K562 (cell line): ENCODE results near the gene CDKL5. TPM values are rescaled to one million over a fixed set of nuclear protein-coding genes. Genes with fewer than 3 reads are reported as not detected.

Experiments
- ATAC-seq: fragments of 200-7000 bp; cut with Tn5 transposase; 3 replicates; pipeline ENCODE4 v1.9.1; 2020; ENCODE audit warnings: moderate library complexity
- BruUV-seq: library from RNA; stranded (reverse); fragments of 400-500 nt; replicated peaks from 2 replicates; lab custom pipeline; 2021; lab: Mats Ljungman, UMichigan
- CTCF ChIA-PET: fragments of 300-600 bp; formaldehyde crosslinking; extraction: SDS; loops from one replicate; lab custom pipeline; 2021; ENCODE audit warnings: low intra/inter-chr PET ratio; lab: Yijun Ruan, JAX
- POLR2A ChIA-PET: fragments of 300-600, 350-650 bp; sonication (Branson Sonifier 250); formaldehyde crosslinking; extraction: SDS; loops from one replicate; lab custom pipeline; 2021; ENCODE audit warnings: antibody characterized with exemption, inconsistent platforms; lab: Yijun Ruan, JAX
- DNase-seq, 4 experiments: peaks; one replicate each; pipeline versions ENCODE4 v3.0.0 to v3.0.0-alpha.2; 2011 to 2018; ENCODE audit warnings: low spot score in 3 of 4, mixed read lengths in 3 of 4; ENCODE audit errors: extremely low read depth in 1 of 4
- FAIRE-seq: peaks from 2 replicates; lab custom pipeline; 2011; peaks lifted over from hg19 to GRCh38; lab: Jason Lieb, UNC
- H2AFZ ChIP-seq: 2 replicates; pipeline ENCODE4 v1.6.0; 2011; ENCODE audit warnings: low read depth, low read length, control low read depth, inconsistent platforms
- H3K27ac ChIP-seq: fragments of 200-600 bp; 3 replicates; pipeline ENCODE4 v1.8.0; 2011; ENCODE audit warnings: low read depth, mild to moderate bottlenecking, control low read depth, inconsistent platforms, low read length, moderate library complexity, mixed read lengths; ENCODE audit errors: extremely low read depth
- H3K27me3 ChIP-seq, 2 experiments: fragments of 300-600 bp in 1 of 2; 2 replicates in 1 of 2; 3 replicates in 1 of 2; pipeline versions ENCODE4 v1.6.0 to v1.8.0; 2011; ENCODE audit warnings: inconsistent platforms in 2 of 2, low read length in 2 of 2, mild to moderate bottlenecking in 1 of 2, mixed read lengths in 1 of 2, moderate library complexity in 1 of 2; ENCODE audit not compliant: control insufficient read depth in 2 of 2, insufficient read depth in 2 of 2
- H3K36me3 ChIP-seq: fragments of 300-600 bp; 3 replicates; pipeline ENCODE4 v1.8.0; 2011; ENCODE audit warnings: mild to moderate bottlenecking, low read length, inconsistent platforms; ENCODE audit not compliant: control insufficient read depth, insufficient read depth
- H3K4me1 ChIP-seq, 2 experiments: fragments of 200-600 bp in 1 of 2; replicated peaks in 1 of 2; 2 replicates in 1 of 2; 3 replicates in 1 of 2; pipeline versions ENCODE4 v1.5.1 to v1.8.0; 2011; ENCODE audit warnings: inconsistent platforms in 2 of 2, low read length in 2 of 2, mild to moderate bottlenecking in 1 of 2, mixed read lengths in 1 of 2, moderate library complexity in 1 of 2; ENCODE audit not compliant: control insufficient read depth in 2 of 2, insufficient read depth in 2 of 2
- H3K4me2 ChIP-seq: 2 replicates; pipeline ENCODE4 v1.6.1; 2011; ENCODE audit warnings: low read length, control low read depth, inconsistent platforms, mixed read lengths; ENCODE audit not compliant: insufficient read depth
- H3K4me3 ChIP-seq: fragments of 200-600 bp; sonication (generic), shearing (Covaris generic); 2 replicates; pipeline ENCODE4 v1.5.1; 2016; ENCODE audit warnings: control low read depth, inconsistent platforms
- H3K79me2 ChIP-seq: fragments of 200-600 bp; 3 replicates; pipeline ENCODE4 v1.8.0; 2011; ENCODE audit warnings: low read length, inconsistent platforms; ENCODE audit not compliant: control insufficient read depth, insufficient read depth
- H3K9ac ChIP-seq, 2 experiments: 2 replicates each; pipeline versions ENCODE4 v1.6.0 to v1.6.1; 2011; ENCODE audit warnings: low read depth in 2 of 2, low read length in 2 of 2, control low read depth in 1 of 2, inconsistent platforms in 1 of 2, mild to moderate bottlenecking in 1 of 2, mixed read lengths in 1 of 2; ENCODE audit not compliant: insufficient read depth in 1 of 2
- H3K9me1 ChIP-seq: one replicate; pipeline ENCODE4 v1.6.0; 2011; ENCODE audit warnings: inconsistent platforms, mild to moderate bottlenecking, low read length, moderate library complexity; ENCODE audit not compliant: control insufficient read depth, insufficient read depth
- H3K9me3 ChIP-seq: replicated peaks from 2 replicates; pipeline ENCODE4 v1.5.1; 2011; ENCODE audit warnings: low read depth, low read length, inconsistent platforms; ENCODE audit not compliant: control insufficient read depth, insufficient read depth
- H4K20me1 ChIP-seq: replicated peaks from 2 replicates; pipeline ENCODE4 v1.6.1; 2011; ENCODE audit warnings: low read length, inconsistent platforms, mixed read lengths; ENCODE audit not compliant: control insufficient read depth, insufficient read depth
- BCLAF1 ChIP-seq, 2 experiments: fragments of 450-650 bp in 1 of 2; IDR thresholded peaks; 2 replicates each; pipeline ENCODE4 v1.6.1; 2011 to 2017; ENCODE audit warnings: low read depth in 2 of 2, antibody characterized with exemption in 1 of 2, borderline replicate concordance in 1 of 2, low read length in 1 of 2, mild to moderate bottlenecking in 1 of 2, mixed read lengths in 1 of 2; ENCODE audit not compliant: control insufficient read depth in 1 of 2
- BMI1 ChIP-seq: fragments of 150-350 bp; IDR thresholded peaks from 2 replicates; pipeline ENCODE4 v1.6.1; 2014; ENCODE audit warnings: low read length
- MTA3 ChIP-seq: fragments of 450-650 bp; formaldehyde crosslinking; IDR thresholded peaks from 2 replicates; pipeline ENCODE4 v1.6.1; 2017; ENCODE audit warnings: mild to moderate bottlenecking, borderline replicate concordance
- NR2C1 ChIP-seq, 2 experiments: fragments of 450-650 bp; IDR thresholded peaks; 2 replicates each; pipeline ENCODE4 v1.6.1; 2017; ENCODE audit warnings: mild to moderate bottlenecking in 2 of 2, antibody characterized with exemption in 1 of 2, inconsistent platforms in 1 of 2, missing compliant biosample characterization in 1 of 2, missing genetic modification characterization in 1 of 2
- PREB ChIP-seq: sonication (generic); formaldehyde crosslinking; IDR thresholded peaks from 2 replicates; pipeline ENCODE4 v1.8.1; 2023; ENCODE audit warnings: mild to moderate bottlenecking, missing genetic modification reagents
- SAFB2 ChIP-seq: fragments of 200-400 bp; formaldehyde crosslinking; IDR thresholded peaks from 2 replicates; pipeline ENCODE4 v1.6.1; 2018; ENCODE audit warnings: borderline replicate concordance, low read length, low read depth, moderate library complexity; ENCODE audit not compliant: severe bottlenecking
- ZFP1 ChIP-seq: fragments of 450-650 bp; formaldehyde crosslinking; IDR thresholded peaks from 2 replicates; pipeline ENCODE4 v1.4.0; 2020; ENCODE audit warnings: mild to moderate bottlenecking, mixed read lengths
- ZNF316 ChIP-seq: fragments of 450-650 bp; IDR thresholded peaks from 2 replicates; pipeline ENCODE4 v1.6.1; 2016
- ZNF707 ChIP-seq: fragments of 250-450 bp; sonication (Bioruptor Pico); conservative IDR thresholded peaks from 2 replicates; pipeline ENCODE4 v1.8.0; 2022; ENCODE audit warnings: inconsistent platforms, mild to moderate bottlenecking, moderate library complexity
- WGBS: fragments of 100-300 bp; shearing (Covaris generic); methylation state at CpG from one replicate; pipeline ENCODE4 v1.1.6; 2016; ENCODE audit warnings: low coverage, mixed read lengths; ENCODE audit not compliant: insufficient coverage; ENCODE audit errors: missing lambda C conversion rate; 5-methylcytosine and 5-hydroxymethylcytosine counted together
- in situ Hi-C: fragments of 300-500 bp; cut with MboI; formaldehyde crosslinking; loops from 4 replicates; pipeline ENCODE4 v1.15.0; 2018; ENCODE audit warnings: inconsistent platforms, mixed read lengths
- intact Hi-C: fragments of 100-400 bp; cut with micrococcal nuclease; formaldehyde crosslinking; loops from 2 replicates; pipeline ENCODE4 v1.14.2; 2022
- polyA plus RNA-seq, 8 experiments: library from polyadenylated mRNA; depleted of rRNA in 4 of 8; stranded (reverse) in 5 of 8; unstranded in 3 of 8; fragments of >200 nt; fragmentation: Nextera tagmentation in 2 of 8; fragmentation: Illumina TruSeq in 1 of 8; extraction: Ambion mirVana in 2 of 8; extraction: Trizol in 1 of 8; gene quantifications; 2 replicates each; pipeline versions ENCODE4 v1.2.1 to v1.2.3, GENCODE V29; 2011 to 2014; ENCODE audit warnings: inconsistent platforms in 1 of 8, missing spikeins in 1 of 8
- total RNA-seq, 7 experiments: library from RNA; depleted of rRNA in 6 of 7; stranded (reverse); fragments of >200 nt in 6 of 7; fragmentation: Illumina TruSeq in 2 of 7; extraction: Trizol in 2 of 7; gene quantifications; 2 replicates each; pipeline versions ENCODE4 v1.2.1 to v1.2.3, GENCODE V29; 2011 to 2021; ENCODE audit warnings: low replicate concordance in 1 of 7
- TF ChIP-seq, protein P1 (sequence below): fragments of 200-800 bp; sonication (Bioruptor generic); IDR thresholded peaks from 2 replicates; pipeline ENCODE4 v1.6.1; 2016; ENCODE audit warnings: missing genetic modification characterization, missing compliant biosample characterization
- TF ChIP-seq, protein P2 (sequence below): sonication (generic); formaldehyde crosslinking; IDR thresholded peaks from 2 replicates; pipeline ENCODE4 v1.8.0; 2023; ENCODE audit warnings: mild to moderate bottlenecking, missing genetic modification reagents

Gene CDKL5
- total and polyA plus RNA-seq, 9 of the 15 experiments (the other 6 are each of a cell fraction or from before 2014, with no cell fraction given) = under 0.01 to 0.21 (median 0.04) TPM

- Histone ChIP-seq H3K79me2 (no peaks in the 10 kb centered on the region), H3K9ac (no peak within 1 kb of the TSS), H4K20me1 (no peaks in the 10 kb centered on the region), H3K9me1 (no peaks in the 10 kb centered on the region), H3K4me2 (no peak within 1 kb of the TSS), H3K4me1 (peaks cover 0 to 10% of the 10 kb centered on the region in 2 experiments; a peak in 3 of 5 replicates), H3K36me3 (no peaks in the 10 kb centered on the region), H3K27me3 (peaks cover 0 to 7% of the 10 kb centered on the region in 2 experiments; a peak in 2 of 5 replicates), H3K27ac (no peak within 1 kb of the TSS), H3K4me3 (no peak within 1 kb of the TSS), H3K9me3 (no peaks in the 10 kb centered on the region), H2AFZ (no peak within 1 kb of the TSS)
- DNase-seq (no peak), FAIRE-seq (no peak), ATAC-seq (no peak)
- BruUV-seq = no TSS peak
- CTCF ChIA-PET = no interaction called here
- POLR2A ChIA-PET = no interaction called here
- WGBS = 18% methylated on average over 6 of the region's 10 CpGs
- in situ Hi-C loops = no loop called here
- intact Hi-C loops = no loop called here
- TF ChIP-seq ZNF316 (no peak), ZNF707 (CRISPR knock-in tag) (no peak), PREB (CRISPR knock-in tag) (no peak), NR2C1 (IDR thresholded peaks at IDR 0.05) (no peak), NR2C1 (tag; IDR thresholded peaks at IDR 0.05) (no peak), BMI1 (no peak), ZFP1 (CRISPR knock-in tag) (no peak), SAFB2 (no peak), BCLAF1 (IDR thresholded peaks at IDR 0.05; ENCODE audit: borderline replicate concordance in 1 of 2, control insufficient read depth in 1 of 2, low read depth in 2 of 2, low read length in 1 of 2) (no peak), MTA3 (no peak)
- TF ChIP-seq, protein P1, sequence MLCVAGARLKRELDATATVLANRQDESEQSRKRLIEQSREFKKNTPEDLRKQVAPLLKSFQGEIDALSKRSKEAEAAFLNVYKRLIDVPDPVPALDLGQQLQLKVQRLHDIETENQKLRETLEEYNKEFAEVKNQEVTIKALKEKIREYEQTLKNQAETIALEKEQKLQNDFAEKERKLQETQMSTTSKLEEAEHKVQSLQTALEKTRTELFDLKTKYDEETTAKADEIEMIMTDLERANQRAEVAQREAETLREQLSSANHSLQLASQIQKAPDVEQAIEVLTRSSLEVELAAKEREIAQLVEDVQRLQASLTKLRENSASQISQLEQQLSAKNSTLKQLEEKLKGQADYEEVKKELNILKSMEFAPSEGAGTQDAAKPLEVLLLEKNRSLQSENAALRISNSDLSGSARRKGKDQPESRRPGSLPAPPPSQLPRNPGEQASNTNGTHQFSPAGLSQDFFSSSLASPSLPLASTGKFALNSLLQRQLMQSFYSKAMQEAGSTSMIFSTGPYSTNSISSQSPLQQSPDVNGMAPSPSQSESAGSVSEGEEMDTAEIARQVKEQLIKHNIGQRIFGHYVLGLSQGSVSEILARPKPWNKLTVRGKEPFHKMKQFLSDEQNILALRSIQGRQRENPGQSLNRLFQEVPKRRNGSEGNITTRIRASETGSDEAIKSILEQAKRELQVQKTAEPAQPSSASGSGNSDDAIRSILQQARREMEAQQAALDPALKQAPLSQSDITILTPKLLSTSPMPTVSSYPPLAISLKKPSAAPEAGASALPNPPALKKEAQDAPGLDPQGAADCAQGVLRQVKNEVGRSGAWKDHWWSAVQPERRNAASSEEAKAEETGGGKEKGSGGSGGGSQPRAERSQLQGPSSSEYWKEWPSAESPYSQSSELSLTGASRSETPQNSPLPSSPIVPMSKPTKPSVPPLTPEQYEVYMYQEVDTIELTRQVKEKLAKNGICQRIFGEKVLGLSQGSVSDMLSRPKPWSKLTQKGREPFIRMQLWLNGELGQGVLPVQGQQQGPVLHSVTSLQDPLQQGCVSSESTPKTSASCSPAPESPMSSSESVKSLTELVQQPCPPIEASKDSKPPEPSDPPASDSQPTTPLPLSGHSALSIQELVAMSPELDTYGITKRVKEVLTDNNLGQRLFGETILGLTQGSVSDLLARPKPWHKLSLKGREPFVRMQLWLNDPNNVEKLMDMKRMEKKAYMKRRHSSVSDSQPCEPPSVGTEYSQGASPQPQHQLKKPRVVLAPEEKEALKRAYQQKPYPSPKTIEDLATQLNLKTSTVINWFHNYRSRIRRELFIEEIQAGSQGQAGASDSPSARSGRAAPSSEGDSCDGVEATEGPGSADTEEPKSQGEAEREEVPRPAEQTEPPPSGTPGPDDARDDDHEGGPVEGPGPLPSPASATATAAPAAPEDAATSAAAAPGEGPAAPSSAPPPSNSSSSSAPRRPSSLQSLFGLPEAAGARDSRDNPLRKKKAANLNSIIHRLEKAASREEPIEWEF (CRISPR knock-in tag) = no peak
- TF ChIP-seq, protein P2, sequence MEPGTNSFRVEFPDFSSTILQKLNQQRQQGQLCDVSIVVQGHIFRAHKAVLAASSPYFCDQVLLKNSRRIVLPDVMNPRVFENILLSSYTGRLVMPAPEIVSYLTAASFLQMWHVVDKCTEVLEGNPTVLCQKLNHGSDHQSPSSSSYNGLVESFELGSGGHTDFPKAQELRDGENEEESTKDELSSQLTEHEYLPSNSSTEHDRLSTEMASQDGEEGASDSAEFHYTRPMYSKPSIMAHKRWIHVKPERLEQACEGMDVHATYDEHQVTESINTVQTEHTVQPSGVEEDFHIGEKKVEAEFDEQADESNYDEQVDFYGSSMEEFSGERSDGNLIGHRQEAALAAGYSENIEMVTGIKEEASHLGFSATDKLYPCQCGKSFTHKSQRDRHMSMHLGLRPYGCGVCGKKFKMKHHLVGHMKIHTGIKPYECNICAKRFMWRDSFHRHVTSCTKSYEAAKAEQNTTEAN = no peak
Measured at GRCh38 chrX:18672008-18672407, 246.6 kb downstream of the CDKL5 start, which contains the start of gene RS1. RS1 (minus strand) TSS chrX:18672108; CDS start chrX:18672068, 40 bp downstream.
